Hepatic stellate cell (primary cell): ENCODE measurements around the gene SRCIN1.

Source experiments
- DNase-seq: peaks from one replicate; pipeline ENCODE4 v3.0.0; 2011; ENCODE audit warnings: low spot score

The SRCIN1 gene

GRCh38 chr17:38598536-38598935, 7.2 kb downstream of the SRCIN1 start:
- DNase-seq = peak; percentile 69

- no peak for DNase-seq
These were observed 8.4 kb downstream of the SRCIN1 start for GRCh38 chr17:38597375-38597774.

GRCh38 chr17:38596651-38597050, 9.1 kb downstream of the SRCIN1 start:
- no peak for DNase-seq

GRCh38 chr17:38595892-38596291, 9.9 kb downstream of the SRCIN1 start:
- no peak for DNase-seq

GRCh38 chr17:38594152-38594551, 11.6 kb downstream of the SRCIN1 start:
- no peak for DNase-seq

GRCh38 chr17:38592487-38592886, 13.3 kb downstream of the SRCIN1 start:
- DNase-seq = no peak

- DNase-seq = no peak
These were observed 14.0 kb downstream of the SRCIN1 start for GRCh38 chr17:38591759-38592241.

- no peak for DNase-seq
These were observed 14.6 kb downstream of the SRCIN1 start for GRCh38 chr17:38590988-38591758.

GRCh38 chr17:38589462-38590114, 16.2 kb downstream of the SRCIN1 start:
- no peak for DNase-seq

- DNase-seq = no peak
These were observed 17.0 kb downstream of the SRCIN1 start for GRCh38 chr17:38588788-38589174.

GRCh38 chr17:38587947-38588787, 17.6 kb downstream of the SRCIN1 start:
- DNase-seq = no peak

- no peak for DNase-seq
These were observed 18.5 kb downstream of the SRCIN1 start for GRCh38 chr17:38587203-38587602.

GRCh38 chr17:38586788-38587187, 19.0 kb downstream of the SRCIN1 start:
- no peak for DNase-seq

- DNase-seq = no peak
These were observed 19.7 kb downstream of the SRCIN1 start for GRCh38 chr17:38585918-38586529.

- DNase-seq = no peak
These were observed 20.5 kb downstream of the SRCIN1 start for GRCh38 chr17:38585056-38585917.

GRCh38 chr17:38584350-38584925, 21.3 kb downstream of the SRCIN1 start:
- DNase-seq = peak; percentile 88

GRCh38 chr17:38583828-38584349, 21.9 kb downstream of the SRCIN1 start:
- no peak for DNase-seq

GRCh38 chr17:38583176-38583575, 22.6 kb downstream of the SRCIN1 start:
- DNase-seq = no peak

- no peak for DNase-seq
These were observed 23.7 kb downstream of the SRCIN1 start for GRCh38 chr17:38582069-38582468.

GRCh38 chr17:38579934-38580333, 25.8 kb downstream of the SRCIN1 start:
- DNase-seq = peak; percentile 57

- no peak for DNase-seq
These were observed 26.7 kb downstream of the SRCIN1 start for GRCh38 chr17:38579083-38579480.
